AG04450 (cell line): ENCODE data around the gene HACD4. TPM values are rescaled to one million over a fixed set of nuclear protein-coding genes. Genes with fewer than 3 reads are reported as not detected.

Experiments used
- CTCF ChIA-PET: fragments of 300-600, 350-600 bp; formaldehyde crosslinking; extraction: SDS; loops from one replicate; lab custom pipeline; 2022; ENCODE audit warnings: antibody characterized with exemption, inconsistent platforms; lab: Charles Lee
- POLR2A ChIA-PET: fragments of 350-600 bp; formaldehyde crosslinking; extraction: SDS; loops from one replicate; lab custom pipeline; 2021; ENCODE audit warnings: antibody characterized with exemption, inconsistent platforms; lab: Yijun Ruan, JAX
- DNase-seq: peaks from one replicate; pipeline ENCODE4 v3.0.0-alpha.2; 2011; ENCODE audit warnings: low read depth, low spot score
- H3K27ac ChIP-seq: one replicate; pipeline ENCODE4 v1.5.1; 2012; ENCODE audit warnings: low read depth, low read length, control low read depth
- H3K27me3 ChIP-seq: one replicate; pipeline ENCODE4 v1.6.0; 2012; ENCODE audit warnings: low read length; ENCODE audit not compliant: control insufficient read depth, insufficient read depth
- H3K4me3 ChIP-seq: 2 replicates; pipeline ENCODE4 v1.5.1; 2011; ENCODE audit warnings: mild to moderate bottlenecking, low read depth, low read length, control low read depth
- H3K9me3 ChIP-seq: 2 replicates; pipeline ENCODE4 v1.5.1; 2012; ENCODE audit warnings: low read length; ENCODE audit not compliant: control insufficient read depth, insufficient read depth
- CTCF ChIP-seq: IDR thresholded peaks from 2 replicates; pipeline ENCODE4 v1.5.1; 2011; ENCODE audit warnings: low read depth, low read length, control low read depth, inconsistent platforms
- polyA plus RNA-seq: library from polyadenylated mRNA; depleted of rRNA; stranded (reverse); fragments of >200 nt; gene quantifications from 2 replicates; pipeline ENCODE4 v1.2.3, GENCODE V29; 2011

The HACD4 gene
- polyA plus RNA-seq, 1 experiment: 12.1 TPM

- no peak for TF ChIP-seq CTCF
- Histone ChIP-seq H3K27me3 (no peaks in the 10 kb centered on the region), H3K9me3 (no peaks in the 10 kb centered on the region), H3K27ac (no peak overlapping the region), H3K4me3 (no peak overlapping the region)
- no peak for DNase-seq
- ChIA-PET CTCF (no interaction called here), POLR2A (no interaction called here)
Measured at GRCh38 chr9:21002040-21002439, 29.4 kb downstream of the HACD4 start.

- H3K27me3 ChIP-seq: no peaks in the 10 kb centered on the region
- CTCF ChIA-PET: no interaction called here
- POLR2A ChIA-PET: no interaction called here
- no peak for TF ChIP-seq CTCF
- no peak overlapping the region for H3K27ac ChIP-seq
- no peak for DNase-seq
- H3K9me3 ChIP-seq: no peaks in the 10 kb centered on the region
- no peak overlapping the region for H3K4me3 ChIP-seq
Measured at GRCh38 chr9:21001581-21001980, 29.9 kb downstream of the HACD4 start.

GRCh38 chr9:20997503-20998076 lies 33.9 kb downstream of the HACD4 start:
- POLR2A ChIA-PET: interaction anchor here (0.6 to 0.7 kb wide), 2 partner anchors 12 to 375 kb away, joined by 3 to 4 read pairs; partner anchors contain the start of gene MLLT3
- Histone ChIP-seq H3K27ac (no peak overlapping the region), H3K27me3 (no peaks in the 10 kb centered on the region), H3K4me3 (no peak overlapping the region), H3K9me3 (no peaks in the 10 kb centered on the region)
- TF ChIP-seq CTCF: no peak
- CTCF ChIA-PET: interaction anchor here (0.6 to 1.6 kb wide), 3 partner anchors 56 to 1241 kb away, joined by 3 read pairs; no protein-coding TSS in a partner anchor
- no peak for DNase-seq

- ChIA-PET POLR2A (interaction anchor here (0.6 to 0.7 kb wide), 2 partner anchors 12 to 374 kb away, joined by 3 to 4 read pairs; partner anchors contain the start of gene MLLT3), CTCF (interaction anchor here (0.6 to 1.6 kb wide), 3 partner anchors 56 to 1242 kb away, joined by 3 read pairs; no protein-coding TSS in a partner anchor)
- no peak for TF ChIP-seq CTCF
- Histone ChIP-seq H3K4me3 (no peak overlapping the region), H3K27me3 (no peaks in the 10 kb centered on the region), H3K9me3 (no peaks in the 10 kb centered on the region), H3K27ac (no peak overlapping the region)
- no peak for DNase-seq
Measured at GRCh38 chr9:20996809-20997208, 34.6 kb downstream of the HACD4 start.

- Histone ChIP-seq H3K27me3 (no peaks in the 10 kb centered on the region), H3K27ac (no peak overlapping the region), H3K4me3 (no peak overlapping the region), H3K9me3 (no peaks in the 10 kb centered on the region)
- no peak for TF ChIP-seq CTCF
- POLR2A ChIA-PET: no interaction called here
- no peak for DNase-seq
- CTCF ChIA-PET: interaction anchor here (1.1 kb wide), 1 partner anchor 115 kb away, joined by 3 read pairs; no protein-coding TSS in a partner anchor
Measured at GRCh38 chr9:20995616-20996015, 35.8 kb downstream of the HACD4 start.
